IPS-20b (cell line): ENCODE measurements around the gene RCOR1.

Experiments
- H3K27ac ChIP-seq: one replicate; pipeline ENCODE4 v1.5.1; 2013; ENCODE audit warnings: low read length
- H3K27me3 ChIP-seq: 2 replicates; pipeline ENCODE4 v1.6.1; 2013; ENCODE audit warnings: mild to moderate bottlenecking, low read length, inconsistent platforms; ENCODE audit not compliant: insufficient read depth
- H3K36me3 ChIP-seq: 2 replicates; pipeline ENCODE4 v1.6.1; 2013; ENCODE audit warnings: low read depth, mild to moderate bottlenecking, inconsistent platforms, low read length, moderate library complexity; ENCODE audit not compliant: insufficient read depth
- H3K4me1 ChIP-seq: 2 replicates; pipeline ENCODE4 v1.6.1; 2013; ENCODE audit warnings: mild to moderate bottlenecking, control low read depth, inconsistent platforms, low read length, moderate library complexity; ENCODE audit not compliant: insufficient read depth
- H3K4me3 ChIP-seq: 2 replicates; pipeline ENCODE4 v1.5.1; 2013; ENCODE audit warnings: mild to moderate bottlenecking, low read length, inconsistent platforms
- H3K9ac ChIP-seq: 2 replicates; pipeline ENCODE4 v1.6.1; 2013; ENCODE audit warnings: low read depth, mild to moderate bottlenecking, inconsistent platforms, low read length, moderate library complexity
- H3K9me3 ChIP-seq: 2 replicates; pipeline ENCODE4 v1.6.1; 2013; ENCODE audit warnings: mild to moderate bottlenecking, low read depth, low read length, inconsistent platforms; ENCODE audit not compliant: insufficient read depth

The RCOR1 gene

GRCh38 chr14:102671410-102671809 is 79.0 kb downstream of the RCOR1 start:
- H3K9me3 ChIP-seq, result peaks cover 11% of the 10 kb centered on the region
- H3K4me1 ChIP-seq, result 0 out of 2 replicates have a peak, but pooled peaks cover 4% of the 10 kb centered on the region
- no peak overlapping the region for H3K4me3 ChIP-seq
- no peaks in the 10 kb centered on the region for H3K27me3 ChIP-seq
- H3K36me3 ChIP-seq, result no peaks in the 10 kb centered on the region
- no peak overlapping the region for H3K9ac ChIP-seq
- no peak overlapping the region for H3K27ac ChIP-seq

GRCh38 chr14:102672410-102672960 is 80.0 kb downstream of the RCOR1 start:
- no peaks in the 10 kb centered on the region for H3K36me3 ChIP-seq
- no peak overlapping the region for H3K4me3 ChIP-seq
- H3K27ac ChIP-seq, result no peak overlapping the region
- no peaks in the 10 kb centered on the region for H3K27me3 ChIP-seq
- H3K4me1 ChIP-seq, result 0 out of 2 replicates have a peak, but pooled peaks cover 4% of the 10 kb centered on the region
- peaks cover 11% of the 10 kb centered on the region for H3K9me3 ChIP-seq
- H3K9ac ChIP-seq, result no peak overlapping the region

GRCh38 chr14:102675396-102675795 is 82.9 kb downstream of the RCOR1 start:
- Histone ChIP-seq H3K9me3 (peaks cover 11% of the 10 kb centered on the region), H3K4me3 (no peak overlapping the region), H3K36me3 (no peaks in the 10 kb centered on the region), H3K9ac (no peak overlapping the region), H3K27ac (no peak overlapping the region), H3K27me3 (no peaks in the 10 kb centered on the region), H3K4me1 (no peaks in the 10 kb centered on the region)

- H3K27me3 ChIP-seq, result no peaks in the 10 kb centered on the region
- no peaks in the 10 kb centered on the region; the same call in 1 of the 2 replicates for H3K4me1 ChIP-seq
- H3K9ac ChIP-seq, result no peak overlapping the region
- no peak overlapping the region for H3K4me3 ChIP-seq
- peaks cover 7% of the 10 kb centered on the region for H3K9me3 ChIP-seq
- H3K36me3 ChIP-seq, result 0 out of 2 replicates have a peak, but pooled peaks cover 7% of the 10 kb centered on the region
- no peak overlapping the region for H3K27ac ChIP-seq
These were observed 85.9 kb downstream of the RCOR1 start for GRCh38 chr14:102678394-102678793.

DNA sequence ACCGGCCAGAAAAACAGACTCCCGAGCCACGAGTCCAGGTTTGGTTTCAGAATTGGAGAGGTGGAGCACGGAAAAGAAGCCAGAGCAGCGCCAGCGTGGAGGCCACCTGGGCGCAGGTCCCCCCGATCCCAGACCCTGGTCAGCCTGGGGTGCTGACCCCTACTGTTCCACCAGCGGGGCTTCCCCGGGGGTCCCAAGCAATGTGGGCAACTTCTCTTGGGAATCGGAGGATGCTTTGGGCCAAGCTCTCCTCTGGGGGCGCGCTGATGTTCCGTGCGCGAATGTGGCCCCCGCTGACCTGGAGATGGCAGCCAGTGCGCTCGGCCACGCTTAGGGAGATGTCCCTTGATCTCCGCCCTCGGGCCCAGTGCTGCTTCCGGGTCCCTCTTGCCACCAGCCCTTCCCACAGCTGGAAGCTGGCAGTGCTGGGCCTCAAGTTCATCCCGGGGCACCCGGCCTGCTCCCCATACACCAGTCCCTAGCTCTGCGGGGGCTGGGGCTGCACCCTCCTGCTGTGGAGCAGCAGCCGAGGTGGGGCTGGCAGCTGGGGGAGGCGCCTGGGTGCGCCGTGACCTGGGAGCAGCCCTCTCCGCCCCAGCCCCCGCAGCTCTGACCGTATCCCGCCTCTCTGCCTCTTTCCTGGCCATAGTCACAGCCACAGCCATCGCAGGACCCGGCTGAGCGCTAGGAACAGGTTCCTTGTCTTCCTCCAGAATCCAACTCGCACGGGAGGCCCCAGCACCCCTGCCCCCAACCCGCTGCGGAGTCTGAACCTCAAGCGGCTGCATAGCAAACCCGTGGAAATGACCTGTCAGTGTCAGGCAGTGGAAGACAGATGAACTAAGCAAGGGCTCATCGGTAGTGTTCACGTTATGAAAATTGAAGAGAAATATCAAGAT is 91.2 kb downstream of the RCOR1 start:
- no peaks in the 10 kb centered on the region for H3K9me3 ChIP-seq
- no peak overlapping the region for H3K27ac ChIP-seq
- H3K4me3 ChIP-seq, result no peak overlapping the region
- H3K9ac ChIP-seq, result no peak overlapping the region; the same call in 1 of the 2 replicates
- peaks cover 3% of the 10 kb centered on the region; the same call in 1 of the 2 replicates for H3K4me1 ChIP-seq
- no peaks in the 10 kb centered on the region for H3K27me3 ChIP-seq
- H3K36me3 ChIP-seq, result peaks cover 19% of the 10 kb centered on the region; the same call in 1 of the 2 replicates

DNA sequence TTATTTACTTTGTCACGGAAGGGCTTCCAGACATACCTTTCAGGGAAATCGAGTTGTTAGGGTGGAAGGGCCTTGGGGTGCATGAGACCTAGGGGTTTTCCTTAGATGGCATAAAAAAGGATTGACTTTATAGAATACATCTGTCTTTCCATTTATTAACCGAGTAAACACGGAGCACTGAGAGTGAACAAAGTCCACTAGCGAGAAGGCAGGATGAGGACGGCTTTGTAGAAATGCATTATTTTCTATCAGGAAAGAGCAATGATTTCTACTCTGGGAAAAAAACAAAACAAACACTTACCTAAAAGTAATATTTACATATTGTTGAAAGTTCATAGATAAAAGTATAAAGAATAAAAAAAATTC is 91.8 kb downstream of the RCOR1 start:
- Histone ChIP-seq H3K4me1 (peaks cover 3% of the 10 kb centered on the region; the same call in 1 of the 2 replicates), H3K9me3 (no peaks in the 10 kb centered on the region), H3K27ac (no peak overlapping the region), H3K36me3 (peaks cover 19% of the 10 kb centered on the region; the same call in 1 of the 2 replicates), H3K27me3 (no peaks in the 10 kb centered on the region), H3K4me3 (no peak overlapping the region), H3K9ac (no peak overlapping the region)

- no peak overlapping the region for H3K27ac ChIP-seq
These were observed 93.8 kb downstream of the RCOR1 start for GRCh38 chr14:102686196-102686801.

DNA sequence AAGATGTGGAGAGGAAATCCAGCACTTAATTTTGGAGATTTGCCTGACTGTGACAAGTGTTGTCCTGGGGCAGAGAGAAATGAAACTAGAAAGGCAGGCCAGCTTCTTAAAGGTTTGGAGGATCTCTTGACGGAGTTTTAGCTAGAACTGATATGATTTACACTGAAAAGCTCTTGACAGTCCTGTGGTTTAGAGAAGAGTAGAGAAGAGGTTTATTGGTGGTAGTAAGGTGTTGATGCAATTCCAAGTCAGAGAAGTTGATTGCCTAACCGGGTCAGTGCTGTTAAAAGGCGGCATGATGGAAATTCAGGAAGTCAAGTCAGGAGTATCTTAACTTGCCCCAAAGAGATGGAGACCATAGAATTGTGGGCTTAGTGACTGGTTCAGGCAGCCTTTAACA is 95.8 kb downstream of the RCOR1 start:
- H3K4me1 ChIP-seq, result peaks cover 6% of the 10 kb centered on the region; the same call in 1 of the 2 replicates
- no peak overlapping the region for H3K27ac ChIP-seq
- no peak overlapping the region for H3K4me3 ChIP-seq
- H3K9me3 ChIP-seq, result no peaks in the 10 kb centered on the region
- H3K9ac ChIP-seq, result no peak overlapping the region
- H3K27me3 ChIP-seq, result no peaks in the 10 kb centered on the region
- H3K36me3 ChIP-seq, result peaks cover 13% of the 10 kb centered on the region; the same call in 1 of the 2 replicates

More at GRCh38 chr14:102686196-102686801, 93.8 kb downstream of the RCOR1 start:
- no peak overlapping the region for H3K4me3 ChIP-seq
- H3K9me3 ChIP-seq, result no peaks in the 10 kb centered on the region
- H3K36me3 ChIP-seq, result peaks cover 19% of the 10 kb centered on the region; the same call in 1 of the 2 replicates
- H3K4me1 ChIP-seq, result peaks cover 3% of the 10 kb centered on the region; the same call in 1 of the 2 replicates
- H3K9ac ChIP-seq, result no peak overlapping the region
- H3K27me3 ChIP-seq, result no peaks in the 10 kb centered on the region

DNA sequence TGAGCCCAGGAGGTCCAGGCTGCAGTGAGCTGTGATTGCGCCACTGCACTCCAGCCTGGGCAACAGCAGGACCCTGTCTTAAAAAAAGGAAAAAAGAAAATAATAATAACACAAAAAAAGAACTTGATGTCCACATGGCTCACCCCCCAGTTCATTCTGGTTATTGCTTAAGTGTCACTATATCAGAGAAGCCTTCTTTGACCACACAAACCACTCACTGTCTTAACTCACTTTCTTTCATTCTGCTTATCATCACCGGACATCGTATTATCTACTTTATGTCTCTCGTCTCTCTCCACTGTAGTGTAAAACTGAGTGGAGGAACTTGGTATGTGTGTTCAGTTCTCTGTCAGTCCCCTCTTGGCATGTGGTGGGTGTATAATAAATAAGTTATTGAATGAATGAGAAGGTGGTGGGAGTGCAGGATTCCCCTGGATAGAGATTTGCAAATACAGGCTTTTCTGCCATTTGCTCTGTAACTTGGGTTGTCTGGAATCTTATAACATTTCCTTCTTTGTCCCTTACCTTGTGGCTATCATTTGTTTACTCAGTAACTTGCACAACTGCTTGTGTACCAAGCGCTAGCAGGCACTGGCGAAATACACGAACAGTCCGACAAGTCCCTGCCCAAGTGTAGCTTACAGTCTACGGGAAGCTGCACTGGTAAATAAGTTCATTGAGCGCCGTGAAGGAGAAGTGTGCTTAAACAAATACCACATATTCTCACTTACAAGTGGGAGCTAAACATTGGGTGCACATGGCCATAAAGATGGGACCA is 98.2 kb downstream of the RCOR1 start:
- H3K4me3 ChIP-seq, result no peak overlapping the region
- peaks cover 14% of the 10 kb centered on the region; the same call in 1 of the 2 replicates for H3K4me1 ChIP-seq
- H3K9me3 ChIP-seq, result no peaks in the 10 kb centered on the region
- H3K36me3 ChIP-seq, result no peaks in the 10 kb centered on the region
- H3K27ac ChIP-seq, result no peak overlapping the region
- H3K27me3 ChIP-seq, result no peaks in the 10 kb centered on the region
- no peak overlapping the region for H3K9ac ChIP-seq

DNA sequence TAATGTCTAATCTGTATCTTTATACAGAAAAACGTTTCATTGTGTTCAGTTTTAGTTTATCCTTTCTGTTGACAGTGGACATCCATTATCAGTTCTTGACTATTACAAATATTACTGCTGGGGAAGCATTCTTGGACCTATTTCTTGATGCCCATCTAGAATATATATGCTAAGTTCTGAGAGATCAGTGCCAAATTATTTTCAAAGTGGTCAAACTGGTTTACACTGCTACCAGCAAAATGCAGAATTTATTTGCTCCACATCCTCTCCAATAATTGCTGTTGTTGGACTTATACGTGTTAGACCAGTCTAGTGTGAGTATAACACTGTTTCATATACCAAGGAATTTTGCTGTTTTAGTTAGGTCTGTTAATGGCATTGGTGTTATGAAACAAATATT is 99.3 kb downstream of the RCOR1 start:
- H3K9ac ChIP-seq, result no peak overlapping the region

DNA sequence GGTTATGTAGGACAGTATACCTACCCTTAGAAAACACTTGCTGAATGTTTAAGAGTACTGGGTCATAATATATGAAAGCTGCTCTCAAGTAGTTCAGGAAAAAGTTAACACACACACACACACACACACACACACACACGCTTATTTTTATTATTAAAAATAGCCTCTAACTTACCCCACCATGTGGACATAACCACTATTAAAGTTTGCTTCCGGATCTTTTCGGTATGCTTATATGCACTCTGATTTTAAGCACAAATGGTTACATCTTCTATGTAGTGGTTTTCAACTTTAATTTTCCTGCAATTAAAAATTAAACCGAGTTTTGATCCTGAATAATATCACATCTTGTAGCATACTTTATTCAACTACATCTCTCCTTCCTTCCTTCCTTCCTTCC is 99.9 kb downstream of the RCOR1 start:
- H3K4me1 ChIP-seq, result peaks cover 14% of the 10 kb centered on the region; the same call in 1 of the 2 replicates
- no peaks in the 10 kb centered on the region for H3K27me3 ChIP-seq
- H3K4me3 ChIP-seq, result no peak overlapping the region
- no peak overlapping the region for H3K27ac ChIP-seq
- H3K36me3 ChIP-seq, result no peaks in the 10 kb centered on the region
- no peak overlapping the region for H3K9ac ChIP-seq
- no peaks in the 10 kb centered on the region for H3K9me3 ChIP-seq

More for the DNA sequence above, 99.3 kb downstream of the RCOR1 start:
- H3K9me3 ChIP-seq, result no peaks in the 10 kb centered on the region
- H3K36me3 ChIP-seq, result no peaks in the 10 kb centered on the region
- no peak overlapping the region for H3K4me3 ChIP-seq
- no peaks in the 10 kb centered on the region for H3K27me3 ChIP-seq
- peaks cover 14% of the 10 kb centered on the region; the same call in 1 of the 2 replicates for H3K4me1 ChIP-seq
- H3K27ac ChIP-seq, result no peak overlapping the region
